Caco-2 (cell line): Measurements from ENCODE around the gene CDH16. TPM values are rescaled to one million over a fixed set of nuclear protein-coding genes. Genes with fewer than 3 reads are reported as not detected.

Experiments
- BruUV-seq: library from RNA; stranded (reverse); fragments of 400-500 nt; replicated peaks from 2 replicates; lab custom pipeline; 2021; lab: Mats Ljungman, UMichigan
- CTCF ChIA-PET: fragments of 300-600 bp; sonication (Branson Sonifier 250); formaldehyde crosslinking; loops from one replicate; lab custom pipeline; 2022; ENCODE audit warnings: antibody characterized with exemption; lab: Charles Lee
- POLR2A ChIA-PET: fragments of 300-600 bp; sonication (Branson Sonifier 250); formaldehyde crosslinking; loops from one replicate; lab custom pipeline; 2022; ENCODE audit warnings: antibody characterized with exemption; lab: Charles Lee
- DNase-seq, 2 experiments: peaks; one replicate each; pipeline versions ENCODE4 v3.0.0 to v3.0.0-alpha.2; 2020 to 2022
- H3K27me3 ChIP-seq: replicated peaks from 2 replicates; pipeline ENCODE4 v1.6.0; 2011; ENCODE audit warnings: low read length; ENCODE audit not compliant: control insufficient read depth, insufficient read depth
- H3K36me3 ChIP-seq: 2 replicates; pipeline ENCODE4 v1.5.1; 2011; ENCODE audit warnings: low read length; ENCODE audit not compliant: control insufficient read depth, insufficient read depth
- H3K4me1 ChIP-seq: fragments of 250-450 bp; sonication (Bioruptor Pico); 2 replicates; pipeline ENCODE4 v1.5.1; 2020; ENCODE audit warnings: mild to moderate bottlenecking
- H3K4me3 ChIP-seq: 2 replicates; pipeline ENCODE4 v1.5.1; 2011; ENCODE audit warnings: low read depth, mild to moderate bottlenecking, control low read depth, low read length
- H3K9me3 ChIP-seq: fragments of 250-450 bp; sonication (Bioruptor Pico); 2 replicates; pipeline ENCODE4 v1.5.1; 2020; ENCODE audit warnings: mild to moderate bottlenecking, moderate library complexity
- H3K27ac Mint-ChIP-seq: one replicate; pipeline ENCODE4 v1.8.0; 2022; ENCODE audit warnings: mixed read lengths; ENCODE audit not compliant: unreplicated experiment
- H3K27me3 Mint-ChIP-seq: one replicate; pipeline ENCODE4 v1.8.0; 2022; ENCODE audit warnings: mixed read lengths; ENCODE audit not compliant: insufficient read depth, unreplicated experiment
- H3K36me3 Mint-ChIP-seq: one replicate; pipeline ENCODE4 v1.8.0; 2022; ENCODE audit warnings: mild to moderate bottlenecking, mixed read lengths; ENCODE audit not compliant: insufficient read depth, unreplicated experiment
- H3K4me1 Mint-ChIP-seq: one replicate; pipeline ENCODE4 v1.8.0; 2022; ENCODE audit warnings: low read depth, mixed read lengths; ENCODE audit not compliant: unreplicated experiment
- H3K4me3 Mint-ChIP-seq: one replicate; pipeline ENCODE4 v1.8.0; 2022; ENCODE audit warnings: mild to moderate bottlenecking, moderate library complexity, mixed read lengths; ENCODE audit not compliant: unreplicated experiment
- H3K9me3 Mint-ChIP-seq: one replicate; pipeline ENCODE4 v1.8.0; 2022; ENCODE audit warnings: mixed read lengths; ENCODE audit not compliant: unreplicated experiment
- intact Hi-C: fragments of 100-400 bp; cut with micrococcal nuclease; formaldehyde crosslinking; loops from one replicate; pipeline ENCODE4 v1.10.0; 2022; ENCODE audit not compliant: unreplicated experiment
- total RNA-seq: library from RNA; stranded (reverse); gene quantifications from 2 replicates; pipeline ENCODE4 v1.2.3, GENCODE V29; 2022
- TF ChIP-seq, protein P1 (sequence below), 2 experiments: fragments of 200-600 bp in 1 of 2; IDR thresholded peaks; 1 replicate in 1 of 2; 2 replicates in 1 of 2; pipeline versions ENCODE4 v1.5.1 to v1.8.0; 2011 to 2022; ENCODE audit warnings: antibody characterized with exemption in 1 of 2, control low read depth in 1 of 2, inconsistent platforms in 1 of 2, low read depth in 1 of 2, low read length in 1 of 2, mild to moderate bottlenecking in 1 of 2, moderate library complexity in 1 of 2; ENCODE audit not compliant: insufficient read depth in 1 of 2, severe bottlenecking in 1 of 2, unreplicated experiment in 1 of 2

The CDH16 gene
- total RNA-seq, 1 experiment from 2014 or later = 0.48 TPM

GRCh38 chr16:66927918-66928649, 9.4 kb upstream of the CDH16 start:
- Histone ChIP-seq H3K4me1 (peaks cover 8% of the 10 kb centered on the region; the same call in 1 of the 2 replicates), H3K27me3 (no peaks in the 10 kb centered on the region), H3K9me3 (no peaks in the 10 kb centered on the region), H3K4me3 (no peak overlapping the region), H3K36me3 (no peaks in the 10 kb centered on the region)
- intact Hi-C loops = no loop called here
- Mint-ChIP-seq H3K27ac (no peak overlapping the region), H3K27me3 (peaks cover 5% of the 10 kb centered on the region), H3K36me3 (peaks cover 1% of the 10 kb centered on the region), H3K9me3 (no peaks in the 10 kb centered on the region), H3K4me1 (peaks cover 3% of the 10 kb centered on the region), H3K4me3 (no peak overlapping the region)
- ChIA-PET CTCF (interaction anchor here (0.6 to 2.8 kb wide), 10 partner anchors 9 to 116 kb away, joined by 3 to 36 read pairs (median 6); partner anchors contain the start of genes CDH16, NAE1 and PDP2), POLR2A (no interaction called here)
- no TSS peak for BruUV-seq
- no peak for DNase-seq
- TF ChIP-seq, protein P1, sequence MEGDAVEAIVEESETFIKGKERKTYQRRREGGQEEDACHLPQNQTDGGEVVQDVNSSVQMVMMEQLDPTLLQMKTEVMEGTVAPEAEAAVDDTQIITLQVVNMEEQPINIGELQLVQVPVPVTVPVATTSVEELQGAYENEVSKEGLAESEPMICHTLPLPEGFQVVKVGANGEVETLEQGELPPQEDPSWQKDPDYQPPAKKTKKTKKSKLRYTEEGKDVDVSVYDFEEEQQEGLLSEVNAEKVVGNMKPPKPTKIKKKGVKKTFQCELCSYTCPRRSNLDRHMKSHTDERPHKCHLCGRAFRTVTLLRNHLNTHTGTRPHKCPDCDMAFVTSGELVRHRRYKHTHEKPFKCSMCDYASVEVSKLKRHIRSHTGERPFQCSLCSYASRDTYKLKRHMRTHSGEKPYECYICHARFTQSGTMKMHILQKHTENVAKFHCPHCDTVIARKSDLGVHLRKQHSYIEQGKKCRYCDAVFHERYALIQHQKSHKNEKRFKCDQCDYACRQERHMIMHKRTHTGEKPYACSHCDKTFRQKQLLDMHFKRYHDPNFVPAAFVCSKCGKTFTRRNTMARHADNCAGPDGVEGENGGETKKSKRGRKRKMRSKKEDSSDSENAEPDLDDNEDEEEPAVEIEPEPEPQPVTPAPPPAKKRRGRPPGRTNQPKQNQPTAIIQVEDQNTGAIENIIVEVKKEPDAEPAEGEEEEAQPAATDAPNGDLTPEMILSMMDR (IDR thresholded peaks at IDR 0.05; ENCODE audit: insufficient read depth in 1 of 2, low read depth in 1 of 2, low read length in 1 of 2, severe bottlenecking in 1 of 2, unreplicated experiment in 1 of 2) = no peak

DNA sequence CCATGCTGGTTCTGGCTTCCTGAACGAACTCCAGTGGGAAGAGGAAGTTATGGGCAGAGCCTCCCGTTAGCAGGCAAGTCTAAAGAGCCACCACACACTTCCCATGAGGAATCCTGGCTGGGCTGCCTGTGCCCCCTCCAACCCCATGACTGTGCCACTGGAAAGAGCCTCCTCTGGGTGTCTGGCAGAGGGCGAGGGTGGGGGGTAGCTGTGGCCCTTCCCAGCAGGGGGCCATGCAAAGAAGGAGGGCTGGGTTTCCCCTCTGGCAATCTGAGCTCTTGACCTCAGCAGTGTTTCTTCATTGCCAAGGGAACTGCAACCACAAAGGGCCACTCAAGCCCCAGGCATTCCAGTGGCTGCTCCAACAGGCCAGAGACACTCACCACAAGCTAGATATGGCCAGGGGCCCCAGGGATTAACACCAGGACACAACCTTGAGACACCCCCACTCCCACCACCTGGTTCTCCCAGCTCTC, 8.3 kb upstream of the CDH16 start:
- no peak overlapping the region for H3K27ac Mint-ChIP-seq
- peaks cover 7% of the 10 kb centered on the region; the same call in 1 of the 2 replicates for H3K4me1 ChIP-seq
- peak in 1 of 2 experiments; percentile 45 for DNase-seq

More for the DNA sequence above, 8.3 kb upstream of the CDH16 start:
- H3K36me3 ChIP-seq = no peaks in the 10 kb centered on the region
- no peaks in the 10 kb centered on the region for H3K27me3 ChIP-seq
- no peaks in the 10 kb centered on the region for H3K9me3 ChIP-seq
- Mint-ChIP-seq H3K36me3 (no peaks in the 10 kb centered on the region), H3K4me3 (no peak overlapping the region), H3K9me3 (no peaks in the 10 kb centered on the region), H3K4me1 (no peaks in the 10 kb centered on the region), H3K27me3 (peaks cover 5% of the 10 kb centered on the region)
- POLR2A ChIA-PET = no interaction called here
- no peak overlapping the region for H3K4me3 ChIP-seq
- intact Hi-C loops = no loop called here
- CTCF ChIA-PET = interaction anchor here (0.6 to 2.8 kb wide), 3 partner anchors 22 to 87 kb away, joined by 3 to 36 read pairs (median 3); no protein-coding TSS in a partner anchor
- TF ChIP-seq, protein P1 (IDR thresholded peaks at IDR 0.05; ENCODE audit: insufficient read depth in 1 of 2, low read depth in 1 of 2, low read length in 1 of 2, severe bottlenecking in 1 of 2, unreplicated experiment in 1 of 2) = no peak
- BruUV-seq = no TSS peak
